Stimulated activated CD4-positive, alpha-beta T cell treated with anti-CD3 and anti-CD28 coated beads, Interleukin-4, amount 100 ng/mL, for 1 hour (primary cell): ENCODE measurements around the gene C11orf86.
"Not testable (repeated sequence)": the region's sequence is repeated elsewhere in the genome, so short reads cannot be mapped to it uniquely, and the experiment has no call there.

Experiments
- DNase-seq: peaks from one replicate; pipeline ENCODE4 v3.0.0-alpha.2; 2020

C11orf86 gene

GRCh38 chr11:66974724-66975404 is at the start of gene C11orf86:
TSS of gene C11orf86 (plus strand) at chr11:66975304. CDS start at chr11:66975363, 59 bp downstream.
- DNase-seq: no peak

- no peak for DNase-seq
Measured at GRCh38 chr11:66929753-66930152, 45.4 kb upstream of the C11orf86 start.

GRCh38 chr11:66932543-66932942 is 42.6 kb upstream of the C11orf86 start:
- no peak for DNase-seq

- DNase-seq: no peak
Measured at GRCh38 chr11:66933531-66933930, 41.6 kb upstream of the C11orf86 start.

GRCh38 chr11:66934950-66935779 is 39.9 kb upstream of the C11orf86 start:
- no peak for DNase-seq

GRCh38 chr11:66936311-66936711 is 38.8 kb upstream of the C11orf86 start:
- DNase-seq: no peak

- DNase-seq: no peak
Measured at GRCh38 chr11:66937193-66937733, 37.8 kb upstream of the C11orf86 start.

GRCh38 chr11:66938582-66939135 is 36.4 kb upstream of the C11orf86 start:
- DNase-seq: no peak

- peak; percentile 10 for DNase-seq
Measured at GRCh38 chr11:66950112-66950535, 25.0 kb upstream of the C11orf86 start.

GRCh38 chr11:66951135-66951534 is 24.0 kb upstream of the C11orf86 start:
- DNase-seq: no peak

- DNase-seq: no peak
Measured at GRCh38 chr11:66951927-66952337, 23.2 kb upstream of the C11orf86 start.

GRCh38 chr11:66953081-66953833 is 21.8 kb upstream of the C11orf86 start:
- no peak for DNase-seq

- no peak for DNase-seq
Measured at GRCh38 chr11:66956689-66957290, 18.3 kb upstream of the C11orf86 start.

GRCh38 chr11:66957971-66958231 is 17.2 kb upstream of the C11orf86 start:
- no peak for DNase-seq

- DNase-seq: peak; percentile 96
Measured at GRCh38 chr11:66958232-66958955, 16.7 kb upstream of the C11orf86 start, which contains the start of gene PC. TSS of gene PC (minus strand) at chr11:66958383. CDS start at chr11:66872159, 86,224 bp downstream.

GRCh38 chr11:66958956-66959274 is 16.2 kb upstream of the C11orf86 start:
- no peak for DNase-seq

GRCh38 chr11:66961691-66962213 is 13.4 kb upstream of the C11orf86 start:
- not testable (repeated sequence) for DNase-seq

- no peak for DNase-seq
Measured at GRCh38 chr11:66962247-66962646, 12.9 kb upstream of the C11orf86 start.

- no peak for DNase-seq
Measured at GRCh38 chr11:66962801-66963200, 12.3 kb upstream of the C11orf86 start.

GRCh38 chr11:66964495-66964894 is 10.6 kb upstream of the C11orf86 start:
- DNase-seq: no peak

GRCh38 chr11:66966351-66966750 is 8.8 kb upstream of the C11orf86 start:
- DNase-seq: no peak
